ENCODE data around the gene COX15.
A peak's percentile ranks its signal among the peaks of the same experiment; 100 is the strongest.

COX15 gene

GRCh38 chr10:99720387-99720786, 11.5 kb downstream of the COX15 start:
- no peak for DNase-seq (ENCODE audit: low read depth)
- H3K4me3 ChIP-seq (ENCODE audit: low read length) = no peak overlapping the region
- TF ChIP-seq CTCF (conservative IDR thresholded peaks at IDR 0.05; ENCODE audit: low read depth, low read length) = no peak

- no peak overlapping the region for H3K4me3 ChIP-seq (ENCODE audit: low read length)
- no peak for TF ChIP-seq CTCF (conservative IDR thresholded peaks at IDR 0.05; ENCODE audit: low read depth, low read length)
- no peak for DNase-seq (ENCODE audit: low read depth)
Measured at GRCh38 chr10:99714446-99714845, 17.5 kb downstream of the COX15 start.

GRCh38 chr10:99711129-99711719, 20.7 kb downstream of the COX15 start:
- TF ChIP-seq CTCF (conservative IDR thresholded peaks at IDR 0.05; ENCODE audit: low read depth, low read length) = peak; percentile 58
- peak; percentile 4 for DNase-seq (ENCODE audit: low read depth)
- no peak overlapping the region for H3K4me3 ChIP-seq (ENCODE audit: low read length)

- TF ChIP-seq CTCF (conservative IDR thresholded peaks at IDR 0.05; ENCODE audit: low read depth, low read length) = no peak
- H3K4me3 ChIP-seq (ENCODE audit: low read length) = no peak overlapping the region
- DNase-seq (ENCODE audit: low read depth) = no peak
Measured at GRCh38 chr10:99709480-99710229, 22.3 kb downstream of the COX15 start.

- DNase-seq (ENCODE audit: low read depth) = no peak
- no peak overlapping the region for H3K4me3 ChIP-seq (ENCODE audit: low read length)
- TF ChIP-seq CTCF (conservative IDR thresholded peaks at IDR 0.05; ENCODE audit: low read depth, low read length) = no peak
Measured at GRCh38 chr10:99708428-99709012, 23.4 kb downstream of the COX15 start.

GRCh38 chr10:99700649-99701048, 31.3 kb downstream of the COX15 start:
- DNase-seq (ENCODE audit: low read depth) = no peak
- no peak for TF ChIP-seq CTCF (conservative IDR thresholded peaks at IDR 0.05; ENCODE audit: low read depth, low read length)
- H3K4me3 ChIP-seq (ENCODE audit: low read length) = no peak overlapping the region

All from retinal pigment epithelial cell (primary cell).